CD8-positive, alpha-beta memory T cell (primary cell): ENCODE data around the gene TIE1. TPM values are rescaled to one million over a fixed set of nuclear protein-coding genes. Genes with fewer than 3 reads are reported as not detected.
A peak's percentile ranks its signal among the peaks of the same experiment; 100 is the strongest.

Experiments used
- CTCF ChIA-PET: fragments of 350-600 bp; sonication (Branson Sonifier 250); formaldehyde crosslinking; loops from one replicate; lab custom pipeline; 2021; ENCODE audit warnings: antibody characterized with exemption; lab: Charles Lee
- POLR2A ChIA-PET: fragments of 350-600 bp; sonication (Branson Sonifier 250); formaldehyde crosslinking; loops from one replicate; lab custom pipeline; 2021; ENCODE audit warnings: antibody characterized with exemption; lab: Charles Lee
- DNase-seq, 5 donors: peaks; one replicate each; pipeline versions ENCODE4 v3.0.0 to v3.0.0-alpha.2; 2020 to 2022; ENCODE audit warnings: mixed read lengths in 1 of 5
- H3K27ac ChIP-seq: one replicate; pipeline ENCODE4 v1.7.0; 2013; ENCODE audit warnings: low read depth, mild to moderate bottlenecking, low read length, moderate library complexity
- H3K27me3 ChIP-seq: 2 replicates; pipeline ENCODE4 v1.7.0; 2013; ENCODE audit warnings: low read length, mild to moderate bottlenecking; ENCODE audit not compliant: insufficient read depth, poor library complexity, severe bottlenecking
- H3K36me3 ChIP-seq: 2 replicates; pipeline ENCODE4 v1.7.0; 2013; ENCODE audit warnings: mild to moderate bottlenecking, low read length, moderate library complexity; ENCODE audit not compliant: insufficient read depth
- H3K4me1 ChIP-seq: 2 replicates; pipeline ENCODE4 v1.7.0; 2013; ENCODE audit warnings: mild to moderate bottlenecking, low read length, moderate library complexity; ENCODE audit not compliant: insufficient read depth
- H3K4me3 ChIP-seq: 2 replicates; pipeline ENCODE4 v1.7.0; 2013; ENCODE audit warnings: mild to moderate bottlenecking, low read length
- H3K9me3 ChIP-seq: 2 replicates; pipeline ENCODE4 v1.7.0; 2013; ENCODE audit warnings: mild to moderate bottlenecking, low read length
- H3K27ac Mint-ChIP-seq, 8 donors: one replicate each; pipeline ENCODE4 v1.8.0; 2020 to 2021; ENCODE audit warnings: mixed read lengths in 8 of 8, mild to moderate bottlenecking in 6 of 8, inconsistent platforms in 3 of 8, moderate library complexity in 3 of 8
- H3K27me3 Mint-ChIP-seq, 2 donors: one replicate each; pipeline ENCODE4 v1.8.0; 2020 to 2021; ENCODE audit warnings: mixed read lengths in 2 of 2, mild to moderate bottlenecking in 1 of 2, moderate library complexity in 1 of 2
- H3K36me3 Mint-ChIP-seq, 3 donors: one replicate each; pipeline ENCODE4 v1.8.0; 2020 to 2021; ENCODE audit warnings: mixed read lengths in 3 of 3, inconsistent platforms in 1 of 3, mild to moderate bottlenecking in 1 of 3
- H3K4me1 Mint-ChIP-seq, 3 donors: one replicate each; pipeline ENCODE4 v1.8.0; 2020 to 2021; ENCODE audit warnings: mixed read lengths in 3 of 3, inconsistent platforms in 1 of 3, mild to moderate bottlenecking in 1 of 3
- H3K4me3 Mint-ChIP-seq, 7 donors: one replicate each; pipeline ENCODE4 v1.8.0; 2020 to 2021; ENCODE audit warnings: mixed read lengths in 7 of 7, mild to moderate bottlenecking in 6 of 7, moderate library complexity in 4 of 7, inconsistent platforms in 2 of 7
- H3K9me3 Mint-ChIP-seq, 5 donors: one replicate each; pipeline ENCODE4 v1.8.0; 2020 to 2022; ENCODE audit warnings: mixed read lengths in 5 of 5, mild to moderate bottlenecking in 3 of 5, moderate library complexity in 2 of 5, inconsistent platforms in 1 of 5
- polyA plus RNA-seq: library from polyadenylated mRNA; unstranded; fragments of 300-500 nt; fragmentation: Illumina TruSeq; gene quantifications from one replicate; pipeline ENCODE4 v1.2.3, GENCODE V29; 2021
- total RNA-seq, 2 experiments: library from RNA; stranded (reverse); gene quantifications; one replicate each; pipeline ENCODE4 v1.2.3, GENCODE V29; 2021

TIE1 gene
- total and polyA plus RNA-seq, 3 experiments from 2014 or later: 0.31 to 0.33 TPM; not detected in 1

- H3K4me1 Mint-ChIP-seq: no peaks in the 10 kb centered on the region
- Histone ChIP-seq H3K27me3 (no peaks in the 10 kb centered on the region), H3K4me3 (no peak overlapping the region), H3K9me3 (no peaks in the 10 kb centered on the region), H3K36me3 (no peaks in the 10 kb centered on the region), H3K27ac (no peak overlapping the region), H3K4me1 (no peaks in the 10 kb centered on the region)
- peak in 1 of 5 donors; percentile 36 for DNase-seq
- no peaks in the 10 kb centered on the region for H3K36me3 Mint-ChIP-seq
- H3K9me3 Mint-ChIP-seq: no peaks in the 10 kb centered on the region
- ChIA-PET CTCF (no interaction called here), POLR2A (no interaction called here)
- H3K27me3 Mint-ChIP-seq: peaks cover 3 to 19% of the 10 kb centered on the region in 2 donors
- no peak overlapping the region for H3K27ac Mint-ChIP-seq
- H3K4me3 Mint-ChIP-seq: no peak overlapping the region
Measured at GRCh38 chr1:43308635-43309404, 8.0 kb downstream of the TIE1 start.

DNA sequence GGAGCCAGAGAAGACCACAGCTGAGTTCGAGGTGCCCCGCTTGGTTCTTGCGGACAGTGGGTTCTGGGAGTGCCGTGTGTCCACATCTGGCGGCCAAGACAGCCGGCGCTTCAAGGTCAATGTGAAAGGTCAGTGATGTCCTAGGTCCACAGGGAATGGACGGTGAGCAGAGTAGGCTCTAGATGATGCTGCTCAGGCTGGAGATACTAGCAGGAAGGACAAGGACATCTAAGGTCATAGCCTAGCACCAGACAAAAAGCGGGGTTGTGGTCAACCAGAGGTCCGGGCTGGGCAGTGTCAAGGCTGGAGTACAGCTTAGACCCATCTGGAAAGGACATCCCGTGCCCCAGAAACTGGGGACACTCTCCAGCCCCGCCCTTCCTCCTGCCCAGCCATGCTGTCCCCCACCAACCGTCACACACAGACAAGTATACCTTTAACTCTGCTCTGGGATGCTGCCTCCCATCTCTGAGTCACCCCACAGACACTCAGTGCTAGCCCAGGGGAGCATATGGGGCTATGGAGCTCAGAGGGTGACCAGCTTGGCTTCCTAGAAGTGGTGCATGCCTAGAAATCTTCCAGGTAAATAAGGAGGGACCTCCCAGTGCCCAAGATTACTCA lies 8.7 kb downstream of the TIE1 start:
- H3K9me3 Mint-ChIP-seq: no peaks in the 10 kb centered on the region
- Histone ChIP-seq H3K27me3 (no peaks in the 10 kb centered on the region), H3K36me3 (no peaks in the 10 kb centered on the region), H3K4me1 (no peaks in the 10 kb centered on the region), H3K4me3 (no peak overlapping the region), H3K9me3 (no peaks in the 10 kb centered on the region), H3K27ac (no peak overlapping the region)
- H3K36me3 Mint-ChIP-seq: no peaks in the 10 kb centered on the region
- peak overlapping the region in 1 of 8 donors; percentile 68 for H3K27ac Mint-ChIP-seq
- ChIA-PET POLR2A (no interaction called here), CTCF (no interaction called here)
- DNase-seq: peak in 1 of 5 donors; percentile 2
- H3K4me1 Mint-ChIP-seq: no peaks in the 10 kb centered on the region
- peaks cover 3 to 13% of the 10 kb centered on the region in 2 donors for H3K27me3 Mint-ChIP-seq
- no peak overlapping the region for H3K4me3 Mint-ChIP-seq

GRCh38 chr1:43311521-43311920 lies 10.7 kb downstream of the TIE1 start:
- H3K4me1 ChIP-seq: no peaks in the 10 kb centered on the region
- Mint-ChIP-seq H3K4me1 (no peaks in the 10 kb centered on the region), H3K27me3 (peaks cover 3 to 6% of the 10 kb centered on the region in 2 donors), H3K4me3 (no peak overlapping the region), H3K36me3 (no peaks in the 10 kb centered on the region), H3K27ac (peak overlapping the region in 1 of 8 donors; percentile 43), H3K9me3 (no peaks in the 10 kb centered on the region)
- H3K9me3 ChIP-seq: no peaks in the 10 kb centered on the region
- H3K4me3 ChIP-seq: no peak overlapping the region
- ChIA-PET POLR2A (no interaction called here), CTCF (no interaction called here)
- H3K36me3 ChIP-seq: no peaks in the 10 kb centered on the region
- H3K27me3 ChIP-seq: no peaks in the 10 kb centered on the region
- H3K27ac ChIP-seq: no peak overlapping the region
- DNase-seq: no peak

- Histone ChIP-seq H3K27ac (no peak overlapping the region), H3K4me3 (no peak overlapping the region), H3K36me3 (no peaks in the 10 kb centered on the region), H3K9me3 (no peaks in the 10 kb centered on the region), H3K4me1 (no peaks in the 10 kb centered on the region), H3K27me3 (no peaks in the 10 kb centered on the region)
- Mint-ChIP-seq H3K27me3 (peaks cover 3 to 5% of the 10 kb centered on the region in 2 donors), H3K4me3 (no peak overlapping the region), H3K9me3 (no peaks in the 10 kb centered on the region), H3K36me3 (no peaks in the 10 kb centered on the region), H3K27ac (no peak overlapping the region), H3K4me1 (no peaks in the 10 kb centered on the region)
- DNase-seq: no peak
- CTCF ChIA-PET: no interaction called here
- POLR2A ChIA-PET: no interaction called here
Measured at GRCh38 chr1:43312212-43312623, 11.4 kb downstream of the TIE1 start.

DNA sequence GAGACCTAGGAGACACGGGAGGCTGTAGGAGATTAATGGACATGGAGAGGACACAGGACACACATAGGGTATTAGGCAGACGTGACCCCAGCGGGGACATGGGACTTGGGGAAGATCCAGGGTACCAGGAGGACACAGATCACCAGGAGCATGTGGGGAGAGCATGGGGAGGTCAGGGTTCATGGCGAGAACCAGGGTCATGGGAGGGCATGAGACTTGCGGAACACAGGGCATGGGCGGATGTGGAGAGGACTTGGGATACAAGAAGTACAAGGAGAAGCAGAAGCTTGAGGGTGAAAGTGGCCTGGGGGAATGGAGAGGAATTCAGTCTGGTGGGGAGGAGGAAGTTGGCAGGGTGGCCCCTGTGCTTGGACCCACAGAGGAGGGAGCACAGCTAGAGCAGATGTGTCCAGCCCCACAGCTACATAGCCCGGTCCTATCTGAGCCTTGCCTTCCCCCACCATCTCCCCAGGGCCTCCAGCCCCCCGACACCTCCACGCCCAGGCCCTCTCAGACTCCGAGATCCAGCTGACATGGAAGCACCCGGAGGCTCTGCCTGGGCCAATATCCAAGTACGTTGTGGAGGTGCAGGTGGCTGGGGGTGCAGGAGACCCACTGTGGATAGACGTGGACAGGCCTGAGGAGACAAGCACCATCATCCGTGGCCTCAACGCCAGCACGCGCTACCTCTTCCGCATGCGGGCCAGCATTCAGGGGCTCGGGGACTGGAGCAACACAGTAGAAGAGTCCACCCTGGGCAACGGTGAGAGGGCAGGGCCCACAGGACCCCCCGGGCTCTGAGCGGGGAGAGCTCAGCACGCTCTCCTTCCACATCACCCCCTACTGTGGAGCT lies 12.1 kb downstream of the TIE1 start:
- CTCF ChIA-PET: no interaction called here

GRCh38 chr1:43313771-43314170 lies 13.0 kb downstream of the TIE1 start:
- Mint-ChIP-seq H3K4me3 (no peak overlapping the region), H3K27me3 (peaks cover 0 to 3% of the 10 kb centered on the region in 2 donors), H3K36me3 (no peaks in the 10 kb centered on the region), H3K4me1 (no peaks in the 10 kb centered on the region), H3K27ac (no peak overlapping the region), H3K9me3 (no peaks in the 10 kb centered on the region)
- ChIA-PET POLR2A (no interaction called here), CTCF (no interaction called here)
- Histone ChIP-seq H3K36me3 (no peaks in the 10 kb centered on the region), H3K4me3 (no peak overlapping the region), H3K9me3 (no peaks in the 10 kb centered on the region), H3K27me3 (no peaks in the 10 kb centered on the region), H3K4me1 (no peaks in the 10 kb centered on the region), H3K27ac (no peak overlapping the region)
- DNase-seq: no peak

More for the DNA sequence above, 12.1 kb downstream of the TIE1 start:
- no peaks in the 10 kb centered on the region for H3K4me1 ChIP-seq
- H3K36me3 ChIP-seq: no peaks in the 10 kb centered on the region
- no peaks in the 10 kb centered on the region for H3K9me3 ChIP-seq
- POLR2A ChIA-PET: no interaction called here
- no peak for DNase-seq
- H3K27ac Mint-ChIP-seq: peak overlapping the region in 1 of 8 donors; percentile 88
- no peaks in the 10 kb centered on the region for H3K27me3 ChIP-seq
- no peak overlapping the region for H3K4me3 Mint-ChIP-seq
- no peaks in the 10 kb centered on the region for H3K4me1 Mint-ChIP-seq
- peaks cover 3 to 5% of the 10 kb centered on the region in 2 donors for H3K27me3 Mint-ChIP-seq
- H3K27ac ChIP-seq: no peak overlapping the region
- H3K9me3 Mint-ChIP-seq: no peaks in the 10 kb centered on the region
- H3K4me3 ChIP-seq: no peak overlapping the region
- H3K36me3 Mint-ChIP-seq: no peaks in the 10 kb centered on the region

- no peaks in the 10 kb centered on the region for H3K27me3 ChIP-seq
- Mint-ChIP-seq H3K27ac (no peak overlapping the region), H3K4me1 (no peaks in the 10 kb centered on the region), H3K27me3 (peaks cover 0 to 3% of the 10 kb centered on the region in 2 donors), H3K36me3 (no peaks in the 10 kb centered on the region), H3K4me3 (no peak overlapping the region), H3K9me3 (no peaks in the 10 kb centered on the region)
- H3K27ac ChIP-seq: no peak overlapping the region
- ChIA-PET POLR2A (no interaction called here), CTCF (no interaction called here)
- DNase-seq: no peak
- H3K4me1 ChIP-seq: no peaks in the 10 kb centered on the region
- H3K36me3 ChIP-seq: no peaks in the 10 kb centered on the region
- no peaks in the 10 kb centered on the region for H3K9me3 ChIP-seq
- H3K4me3 ChIP-seq: no peak overlapping the region
Measured at GRCh38 chr1:43314233-43314632, 13.5 kb downstream of the TIE1 start.

DNA sequence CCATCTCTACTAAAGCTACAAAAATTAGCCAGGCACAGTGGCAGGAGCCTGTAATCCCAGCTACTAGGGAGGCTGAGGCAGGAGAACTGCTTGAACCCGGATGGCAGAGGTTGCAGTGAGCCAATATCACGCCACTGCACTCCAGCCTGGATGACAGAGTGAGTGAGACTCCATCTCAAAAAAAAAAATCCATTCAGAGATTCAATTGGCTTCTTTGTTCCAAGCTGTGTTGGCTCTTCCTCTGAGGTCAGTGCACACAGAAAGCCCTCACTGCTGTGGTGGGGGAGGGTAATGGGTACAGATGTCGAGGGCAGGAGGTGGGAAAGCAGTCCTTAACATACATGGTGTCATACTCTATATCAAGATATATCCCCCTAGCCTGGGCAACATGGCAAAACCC lies 14.7 kb downstream of the TIE1 start:
- Mint-ChIP-seq H3K4me1 (no peaks in the 10 kb centered on the region), H3K36me3 (no peaks in the 10 kb centered on the region)

More for the DNA sequence above, 14.7 kb downstream of the TIE1 start:
- Histone ChIP-seq H3K9me3 (no peaks in the 10 kb centered on the region), H3K4me3 (no peak overlapping the region), H3K27ac (no peak overlapping the region), H3K36me3 (no peaks in the 10 kb centered on the region), H3K4me1 (no peaks in the 10 kb centered on the region), H3K27me3 (no peaks in the 10 kb centered on the region)
- Mint-ChIP-seq H3K9me3 (no peaks in the 10 kb centered on the region), H3K27me3 (no peaks in the 10 kb centered on the region), H3K27ac (no peak overlapping the region), H3K4me3 (no peak overlapping the region)
- ChIA-PET CTCF (no interaction called here), POLR2A (no interaction called here)
- DNase-seq: no peak
